ENCODE data around the gene LRRC26.

The LRRC26 gene

DNA sequence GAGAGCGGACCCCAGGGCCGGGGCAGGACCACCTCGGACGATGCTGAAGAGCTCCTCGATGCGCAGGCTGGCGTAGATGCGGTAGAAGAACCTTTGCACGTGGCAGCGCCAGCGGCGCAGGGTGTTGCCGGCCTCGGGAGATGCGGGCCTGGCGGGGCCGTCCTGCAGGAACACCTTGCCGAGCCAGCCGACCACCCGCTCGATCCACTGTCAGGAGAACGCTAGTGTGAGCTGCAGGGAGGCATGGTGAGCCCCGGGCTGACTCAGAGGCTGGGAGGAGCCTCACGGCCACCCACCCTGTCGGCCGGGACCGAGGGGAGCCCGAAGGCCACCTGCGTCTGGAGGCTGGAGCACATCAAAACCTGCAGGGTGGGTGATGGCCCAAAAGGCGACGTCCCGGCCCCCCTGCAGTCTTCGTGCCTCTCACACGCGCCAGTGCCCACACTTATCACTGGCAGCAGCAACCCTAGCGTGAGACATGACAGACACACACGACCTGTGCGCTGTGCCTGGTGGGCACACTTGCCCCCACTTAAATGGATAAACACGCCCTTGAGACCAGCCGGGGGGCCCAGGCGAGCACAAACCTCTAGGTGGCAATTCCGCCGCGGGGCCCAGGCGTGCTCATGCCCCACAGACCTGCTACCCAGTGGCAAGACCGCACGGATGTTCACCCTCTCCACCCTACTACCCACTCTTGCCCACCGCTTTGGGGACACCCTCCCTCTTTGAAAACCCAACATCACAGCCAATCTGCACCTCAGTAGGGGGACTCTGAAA, 15.2 kb upstream of the LRRC26 start:
- in situ Hi-C loops (cut with HindIII; ENCODE audit: low sequenced_read_pairs): no loop called here

DNA sequence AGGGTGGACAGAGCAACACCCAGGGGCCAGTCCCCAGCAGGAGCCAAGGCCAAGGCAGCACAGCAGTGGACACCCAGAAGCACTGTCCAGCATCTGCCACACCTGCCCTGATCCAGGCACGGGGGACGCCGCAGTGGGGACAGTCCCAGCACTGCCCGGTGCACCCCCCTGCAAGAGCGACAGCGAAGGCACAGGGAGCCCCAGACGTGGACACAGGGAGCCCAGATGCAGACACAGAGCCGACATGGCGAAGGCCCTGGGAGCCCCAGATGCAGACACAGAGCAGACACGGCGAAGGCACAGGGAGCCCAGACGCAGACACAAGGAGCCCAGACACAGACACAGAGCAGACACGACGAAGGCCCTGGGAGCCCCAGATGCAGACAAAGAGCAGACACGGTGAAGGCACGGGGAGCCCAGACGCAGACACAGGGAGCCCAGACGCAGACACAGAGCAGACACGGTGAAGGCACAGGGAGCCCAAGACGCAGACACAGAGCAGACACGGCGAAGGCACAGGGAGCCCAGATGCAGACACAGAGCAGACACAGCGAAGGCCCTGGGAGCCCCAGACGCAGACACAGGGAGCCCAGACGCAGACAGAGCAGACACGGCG, 14.2 kb upstream of the LRRC26 start:
- in situ Hi-C loops (cut with HindIII; ENCODE audit: low sequenced_read_pairs): no loop called here

- in situ Hi-C loops (cut with HindIII; ENCODE audit: low sequenced_read_pairs): no loop called here
Measured at GRCh38 chr9:137182836-137183235, 13.0 kb upstream of the LRRC26 start.

DNA sequence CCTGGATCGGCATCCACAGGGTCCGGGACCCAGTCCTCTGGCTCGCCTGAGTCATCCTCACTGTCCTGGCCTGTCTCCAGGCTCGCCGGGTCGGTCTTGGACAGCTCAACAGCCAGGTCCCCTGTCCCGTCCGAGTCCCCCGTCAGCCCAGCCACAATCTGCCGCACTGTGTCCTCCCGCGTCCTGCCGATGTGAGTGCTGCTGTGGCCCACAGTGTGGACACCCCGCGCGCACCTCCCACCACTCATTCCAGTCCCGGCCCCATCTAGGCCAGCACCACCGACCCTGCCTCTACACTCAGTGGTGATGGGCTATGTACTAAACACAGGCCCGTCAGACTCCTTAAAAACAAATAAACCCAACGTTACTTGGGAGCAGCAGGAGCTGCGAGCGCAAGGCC, 11.8 kb upstream of the LRRC26 start:
- in situ Hi-C loops (cut with HindIII; ENCODE audit: low sequenced_read_pairs): no loop called here

- in situ Hi-C loops (cut with HindIII; ENCODE audit: low sequenced_read_pairs): no loop called here
Measured at GRCh38 chr9:137180491-137180890, 10.6 kb upstream of the LRRC26 start.

- in situ Hi-C loops (cut with HindIII; ENCODE audit: low sequenced_read_pairs): no loop called here
Measured at GRCh38 chr9:137179761-137180160, 9.9 kb upstream of the LRRC26 start.

GRCh38 chr9:137178939-137179630, 9.2 kb upstream of the LRRC26 start:
- in situ Hi-C loops (cut with HindIII; ENCODE audit: low sequenced_read_pairs): no loop called here

- in situ Hi-C loops (cut with HindIII; ENCODE audit: low sequenced_read_pairs): no loop called here
Measured at GRCh38 chr9:137178201-137178938, 8.5 kb upstream of the LRRC26 start.

GRCh38 chr9:137176302-137177182, 6.7 kb upstream of the LRRC26 start:
- in situ Hi-C loops (cut with HindIII; ENCODE audit: low sequenced_read_pairs): no loop called here

DNA sequence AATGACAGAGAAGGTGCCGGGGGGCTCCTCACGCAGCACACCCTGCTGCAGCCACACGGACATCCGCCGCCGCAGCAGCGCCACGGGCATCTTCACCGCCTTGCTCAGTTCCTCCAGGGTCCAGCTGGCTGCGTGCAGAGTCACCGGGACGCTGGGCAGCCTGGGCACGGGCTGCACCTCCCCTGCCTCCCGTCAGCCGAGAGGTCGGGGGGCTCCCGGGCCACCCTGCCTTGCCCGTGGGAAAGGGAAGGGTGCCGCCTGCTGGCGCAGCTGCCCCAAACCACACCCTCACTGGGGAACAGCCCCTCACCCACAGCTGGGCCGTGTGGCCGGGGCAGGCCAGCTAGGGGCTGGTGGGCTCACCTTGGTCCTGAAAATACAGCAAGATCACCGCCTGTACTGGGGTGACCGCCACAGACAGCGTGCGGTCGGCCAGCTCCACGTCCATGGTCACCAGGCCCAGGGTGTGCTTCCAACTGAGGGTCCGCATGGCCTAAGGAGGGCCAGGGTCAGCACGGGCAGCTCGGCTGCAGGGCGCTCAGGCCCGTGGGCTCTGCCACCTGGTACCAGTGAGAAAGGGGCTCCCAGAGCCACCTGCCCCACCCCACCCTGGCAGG, 5.6 kb upstream of the LRRC26 start:
- in situ Hi-C loops (cut with HindIII; ENCODE audit: low sequenced_read_pairs): no loop called here

- in situ Hi-C loops (cut with HindIII; ENCODE audit: low sequenced_read_pairs): loop anchor here (5.0 to 25.0 kb wide), 4 partner anchors 38 to 363 kb away; partner anchors contain the start of genes C8G, FBXW5, GRIN1 and RABL6
Measured at GRCh38 chr9:137174722-137175293, 5.0 kb upstream of the LRRC26 start.

GRCh38 chr9:137173796-137174664, 4.2 kb upstream of the LRRC26 start:
- in situ Hi-C loops (cut with HindIII; ENCODE audit: low sequenced_read_pairs): loop anchor here (5.0 to 25.0 kb wide), 4 partner anchors 37 to 362 kb away; partner anchors contain the start of genes C8G, FBXW5, GRIN1 and RABL6

DNA sequence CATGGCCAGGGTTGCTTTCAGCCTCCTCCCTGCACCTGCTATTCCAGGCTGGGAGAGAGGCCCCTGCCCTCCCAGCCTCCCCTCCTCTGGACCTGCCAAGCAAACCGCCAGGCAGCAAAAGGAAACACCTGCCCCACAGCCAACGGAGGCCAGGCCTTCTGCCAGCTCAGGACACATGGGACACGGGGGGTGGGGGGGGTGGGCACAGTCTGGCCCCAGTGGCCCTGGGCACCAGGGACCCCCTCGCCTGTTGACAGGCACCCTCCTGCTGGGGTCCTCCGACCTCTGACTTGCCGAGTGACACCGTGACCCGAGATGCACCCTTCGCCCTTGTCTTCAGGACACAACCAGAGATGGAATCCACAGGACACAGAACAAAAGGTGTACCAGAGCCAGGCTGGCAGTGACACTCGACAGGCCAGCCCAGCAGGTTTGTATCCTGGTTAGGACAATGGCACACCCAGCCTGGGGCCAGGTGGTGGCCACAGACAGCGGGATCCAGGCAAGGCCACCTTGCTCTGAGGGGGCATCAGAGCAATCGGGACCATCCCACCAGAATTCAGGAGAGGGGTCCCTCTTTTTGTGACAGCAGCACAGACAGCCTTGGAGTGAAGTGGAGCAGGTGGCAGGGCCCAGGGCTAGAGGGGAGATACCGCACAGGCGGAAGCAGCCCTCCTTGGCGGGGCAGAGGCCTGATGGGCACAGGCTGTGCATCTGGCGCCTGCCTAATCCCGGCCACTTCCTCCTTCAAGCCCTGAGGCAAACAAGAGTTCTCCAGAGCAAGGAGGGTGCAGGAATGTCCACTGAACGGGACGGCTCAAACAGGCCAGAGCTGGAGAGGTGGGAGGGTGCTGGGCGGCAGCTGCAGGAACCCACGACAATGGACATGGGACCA, 3.3 kb upstream of the LRRC26 start:
- in situ Hi-C loops (cut with HindIII; ENCODE audit: low sequenced_read_pairs): loop anchor here (5.0 to 25.0 kb wide), 4 partner anchors 36 to 361 kb away; partner anchors contain the start of genes C8G, FBXW5, GRIN1 and RABL6

GRCh38 chr9:137171149-137171900, 1.5 kb upstream of the LRRC26 start:
- in situ Hi-C loops (cut with HindIII; ENCODE audit: low sequenced_read_pairs): loop anchor here (5.0 to 25.0 kb wide), 4 partner anchors 34 to 359 kb away; partner anchors contain the start of genes C8G, FBXW5, GRIN1 and RABL6

GRCh38 chr9:137170486-137171148, 766 bp upstream of the LRRC26 start:
- in situ Hi-C loops (cut with HindIII; ENCODE audit: low sequenced_read_pairs): loop anchor here (5.0 to 25.0 kb wide), 4 partner anchors 33 to 358 kb away; partner anchors contain the start of genes C8G, FBXW5, GRIN1 and RABL6

All from endothelial cell of hepatic sinusoid (primary cell).